Measurements from ENCODE around the gene ZNF679.
"Not testable (repeated sequence)": the region's sequence is repeated elsewhere in the genome, so short reads cannot be mapped to it uniquely, and the experiment has no call there.

Gene ZNF679

GRCh38 chr7:64228174-64228573 lies at the start of gene ZNF679:
TSS of gene ZNF679 (plus strand) at chr7:64228474. CDS start at chr7:64249118, 20,644 bp downstream.
- DNase-seq (ENCODE audit: low spot score): not testable (repeated sequence)

DNA sequence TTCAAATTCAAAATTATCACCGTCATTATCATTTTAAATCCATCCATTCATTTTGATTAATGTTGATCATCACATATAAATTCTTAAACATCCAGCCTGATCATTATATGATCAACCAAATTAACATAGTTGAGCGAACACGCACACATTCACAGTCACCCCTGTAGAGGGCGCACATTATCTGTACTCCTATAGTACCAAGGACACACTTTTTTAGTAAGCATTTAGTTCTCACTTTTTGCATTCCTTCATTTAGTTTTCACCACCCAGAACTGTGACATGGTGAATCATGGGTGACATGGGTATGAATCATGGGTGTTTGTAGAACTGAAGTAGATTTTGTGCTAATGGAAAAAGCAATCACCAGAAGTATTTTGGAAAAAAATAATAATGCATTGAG lies 47.3 kb upstream of the ZNF679 start:
- no peak for DNase-seq (ENCODE audit: low spot score)

GRCh38 chr7:64181586-64181985 lies 46.7 kb upstream of the ZNF679 start:
- DNase-seq (ENCODE audit: low spot score): peak; percentile 18

GRCh38 chr7:64182036-64182790 lies 46.1 kb upstream of the ZNF679 start:
- DNase-seq (ENCODE audit: low spot score): peak; percentile 20

DNA sequence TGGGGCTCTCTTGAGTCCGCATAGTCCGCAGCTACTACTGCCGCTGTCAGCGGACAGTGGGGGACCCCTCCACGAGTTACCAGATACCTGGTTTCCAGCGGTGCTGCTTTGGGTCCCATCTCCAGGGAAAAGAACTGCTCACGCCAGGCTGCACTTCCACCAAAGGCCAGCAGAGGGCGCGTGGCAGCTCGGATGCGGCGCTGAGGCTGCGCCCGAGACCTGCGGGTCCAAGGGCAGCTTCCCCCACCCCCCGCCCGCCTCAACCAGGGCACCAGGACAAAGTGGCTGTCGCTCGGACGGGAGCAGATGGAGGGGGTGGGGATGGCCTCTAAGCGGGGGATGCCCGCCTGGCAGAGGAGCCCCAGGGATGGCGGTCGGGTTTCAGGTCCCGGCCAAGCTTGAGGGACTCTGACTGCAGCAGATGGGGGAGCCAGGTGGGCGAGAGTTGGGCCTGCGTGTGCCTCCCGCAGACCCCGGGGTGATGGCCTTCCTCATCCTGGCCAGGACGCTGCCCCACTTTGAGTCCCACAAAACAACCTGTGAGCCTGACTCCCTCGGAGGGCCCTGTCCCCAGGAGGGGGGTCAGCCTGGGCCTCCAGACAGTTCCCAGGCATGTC lies 45.0 kb upstream of the ZNF679 start:
- DNase-seq (ENCODE audit: low spot score): no peak

- DNase-seq (ENCODE audit: low spot score): no peak
Observed at GRCh38 chr7:64183827-64184372, 44.4 kb upstream of the ZNF679 start.

DNA sequence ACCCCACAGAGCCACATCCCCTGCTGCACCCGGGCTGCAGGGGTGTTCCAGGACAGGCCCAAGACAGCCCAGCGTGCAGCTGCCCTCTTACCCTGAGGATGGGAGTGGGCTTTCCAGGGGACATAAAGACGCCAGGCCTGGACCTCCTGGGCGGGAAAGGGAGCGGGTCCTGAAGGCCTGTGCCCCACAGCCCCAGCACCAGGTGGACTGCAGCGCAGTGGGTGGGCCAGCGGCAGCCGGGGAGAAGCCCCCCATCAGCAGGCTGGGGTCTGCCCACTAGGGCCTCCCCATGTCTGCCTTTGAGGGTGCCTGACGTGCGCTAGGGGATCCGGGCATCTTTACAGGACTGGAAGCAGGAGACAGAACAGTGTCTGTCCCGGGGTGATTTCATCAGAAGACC lies 43.9 kb upstream of the ZNF679 start:
- no peak for DNase-seq (ENCODE audit: low spot score)

GRCh38 chr7:64187408-64187807 lies 40.9 kb upstream of the ZNF679 start:
- no peak for DNase-seq (ENCODE audit: low spot score)

- no peak for DNase-seq (ENCODE audit: low spot score)
Observed at GRCh38 chr7:64192148-64192704, 36.0 kb upstream of the ZNF679 start.

- DNase-seq (ENCODE audit: low spot score): no peak
Observed at GRCh38 chr7:64192775-64193174, 35.5 kb upstream of the ZNF679 start.

DNA sequence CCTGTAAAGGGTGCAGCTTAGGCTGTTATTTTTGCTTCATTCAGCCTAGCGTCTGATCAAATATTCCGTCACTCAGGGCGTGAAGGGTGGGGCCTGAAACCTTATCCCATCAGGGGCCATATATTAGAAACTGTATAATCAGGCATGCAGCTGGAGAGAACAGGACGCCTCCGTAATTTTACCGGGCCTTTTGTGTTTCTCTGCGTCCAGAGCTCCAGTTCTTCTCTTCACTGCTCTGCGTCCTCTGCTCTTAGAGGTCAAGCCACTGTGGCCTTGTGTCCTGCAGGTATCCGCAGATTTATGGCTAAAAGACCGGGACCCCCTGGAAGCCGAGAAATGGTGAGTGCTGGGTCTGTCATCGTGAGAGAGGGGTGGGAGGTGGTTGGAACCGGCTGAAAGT lies 21.4 kb upstream of the ZNF679 start, which contains the start of gene ZNF735:
TSS of gene ZNF735 (plus strand) at position 301 of the 400 bp plus-strand sequence. CDS start at position 301, 0 bp downstream.
- DNase-seq (ENCODE audit: low spot score): no peak

DNA sequence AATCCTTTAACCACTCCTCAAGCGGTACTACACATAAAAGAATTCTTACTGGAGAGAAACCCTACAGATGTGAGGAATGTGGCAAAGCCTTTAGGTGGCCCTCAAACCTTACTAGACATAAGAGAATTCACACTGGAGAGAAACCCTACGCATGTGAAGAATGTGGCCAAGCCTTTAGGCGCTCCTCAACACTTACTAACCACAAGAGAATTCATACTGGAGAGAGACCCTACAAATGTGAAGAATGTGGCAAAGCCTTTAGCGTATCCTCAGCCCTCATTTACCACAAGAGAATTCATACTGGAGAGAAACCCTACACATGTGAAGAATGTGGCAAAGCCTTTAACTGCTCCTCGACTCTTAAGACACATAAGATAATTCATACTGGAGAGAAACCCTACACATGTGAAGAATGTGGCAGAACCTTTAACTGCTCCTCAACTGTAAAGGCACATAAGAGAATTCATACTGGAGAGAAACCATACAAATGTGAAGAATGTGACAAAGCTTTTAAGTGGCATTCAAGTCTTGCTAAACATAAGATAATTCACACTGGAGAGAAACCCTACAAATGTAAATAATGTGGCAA lies 8.5 kb upstream of the ZNF679 start:
- not testable (repeated sequence) for DNase-seq (ENCODE audit: low spot score)

DNA sequence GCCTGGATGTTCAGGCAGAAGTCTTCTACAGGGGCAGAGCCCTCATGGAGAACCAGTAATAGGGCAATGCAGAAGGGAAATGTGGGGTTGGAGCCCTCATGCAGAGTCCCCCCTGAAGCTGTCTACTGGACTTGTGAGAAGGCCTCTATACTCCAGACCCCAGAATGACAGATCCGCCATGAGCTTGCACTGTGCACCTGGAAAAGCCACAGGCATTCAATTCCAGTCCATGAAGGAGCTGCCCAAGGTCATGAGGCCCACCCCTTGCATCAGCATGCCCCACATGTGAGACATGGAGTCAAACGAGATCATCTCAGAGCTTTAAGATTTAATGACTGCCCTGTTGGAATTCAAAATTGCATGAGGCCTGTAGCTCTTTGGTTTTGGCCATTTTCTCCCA lies 4.9 kb upstream of the ZNF679 start:
- DNase-seq (ENCODE audit: low spot score): no peak

GRCh38 chr7:64266341-64266919 lies 38.2 kb downstream of the ZNF679 start:
- DNase-seq (ENCODE audit: low spot score): no peak

DNA sequence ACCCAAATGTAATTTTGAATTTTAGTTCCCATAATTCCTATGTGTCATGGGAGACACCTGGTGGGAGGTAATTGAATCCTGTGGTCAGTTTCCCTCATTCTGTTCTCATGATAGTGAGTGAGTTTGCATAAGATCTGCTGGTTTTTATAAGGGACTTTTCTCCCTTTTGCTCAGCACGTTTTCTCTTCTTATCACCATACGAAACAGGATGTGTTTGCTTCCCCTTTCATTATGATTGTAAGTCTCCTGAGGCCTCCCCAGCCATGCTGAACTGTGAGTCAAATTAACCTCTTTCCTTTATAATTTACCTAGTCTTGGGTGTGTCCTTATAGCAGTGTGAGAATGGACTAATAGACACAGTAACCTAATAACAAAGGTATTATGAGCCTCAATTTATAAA lies 49.4 kb downstream of the ZNF679 start:
- no peak for DNase-seq (ENCODE audit: low spot score)

DNA sequence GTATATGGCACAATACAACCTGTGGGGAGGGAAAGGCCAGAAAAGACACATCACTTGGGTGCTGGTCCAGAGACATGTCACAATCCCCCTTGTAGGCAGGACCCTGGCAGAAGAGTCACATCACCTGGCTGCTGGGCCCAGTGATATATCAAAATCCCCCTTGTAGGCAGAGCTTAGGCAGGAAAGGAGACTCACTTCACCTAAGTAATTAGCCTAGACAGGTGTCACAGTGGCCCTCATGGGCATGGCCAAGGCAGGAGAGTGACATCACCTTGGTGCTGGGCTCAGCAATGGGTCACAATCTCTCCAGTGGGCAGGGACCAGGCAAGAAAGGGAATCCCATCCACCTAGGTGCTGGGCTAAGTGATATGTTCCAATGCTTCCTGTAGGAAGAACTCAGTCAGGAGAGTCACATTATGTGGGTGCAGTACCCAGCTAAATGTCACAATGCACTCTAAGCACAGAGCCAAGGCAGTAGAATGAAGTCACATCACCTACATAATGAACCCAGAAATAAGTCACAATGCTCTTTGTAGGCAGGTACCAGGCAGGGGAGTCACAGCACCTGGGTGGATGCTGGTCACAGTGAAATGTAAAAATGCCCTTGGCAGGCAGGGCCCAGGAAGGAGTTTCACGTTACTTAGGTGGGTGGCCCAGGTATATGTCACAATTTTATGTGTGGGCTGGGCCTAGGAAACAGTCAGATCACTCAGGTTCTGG lies 66.6 kb downstream of the ZNF679 start:
- DNase-seq (ENCODE audit: low spot score): no peak

DNA sequence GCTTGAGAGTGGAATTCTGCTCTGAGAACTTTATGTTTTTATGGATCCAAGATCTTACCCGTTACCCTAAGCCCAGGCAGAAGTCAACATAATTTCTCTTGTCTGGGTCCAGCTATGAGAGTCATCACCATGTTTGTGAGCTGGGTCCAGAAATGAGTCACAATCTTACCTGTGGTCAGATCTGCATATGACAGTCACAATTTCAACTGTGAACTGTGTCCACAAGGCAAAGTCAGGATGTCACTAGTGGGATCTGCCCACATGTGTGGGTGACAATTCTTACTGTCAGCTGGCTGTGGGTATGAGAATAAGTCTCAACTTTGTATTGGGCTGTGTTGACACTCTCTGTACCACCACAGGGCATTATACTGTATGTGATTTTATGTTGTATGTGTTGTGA lies 69.1 kb downstream of the ZNF679 start:
- not testable (repeated sequence) for DNase-seq (ENCODE audit: low spot score)

GRCh38 chr7:64300641-64301405 lies 72.5 kb downstream of the ZNF679 start:
- DNase-seq (ENCODE audit: low spot score): no peak

DNA sequence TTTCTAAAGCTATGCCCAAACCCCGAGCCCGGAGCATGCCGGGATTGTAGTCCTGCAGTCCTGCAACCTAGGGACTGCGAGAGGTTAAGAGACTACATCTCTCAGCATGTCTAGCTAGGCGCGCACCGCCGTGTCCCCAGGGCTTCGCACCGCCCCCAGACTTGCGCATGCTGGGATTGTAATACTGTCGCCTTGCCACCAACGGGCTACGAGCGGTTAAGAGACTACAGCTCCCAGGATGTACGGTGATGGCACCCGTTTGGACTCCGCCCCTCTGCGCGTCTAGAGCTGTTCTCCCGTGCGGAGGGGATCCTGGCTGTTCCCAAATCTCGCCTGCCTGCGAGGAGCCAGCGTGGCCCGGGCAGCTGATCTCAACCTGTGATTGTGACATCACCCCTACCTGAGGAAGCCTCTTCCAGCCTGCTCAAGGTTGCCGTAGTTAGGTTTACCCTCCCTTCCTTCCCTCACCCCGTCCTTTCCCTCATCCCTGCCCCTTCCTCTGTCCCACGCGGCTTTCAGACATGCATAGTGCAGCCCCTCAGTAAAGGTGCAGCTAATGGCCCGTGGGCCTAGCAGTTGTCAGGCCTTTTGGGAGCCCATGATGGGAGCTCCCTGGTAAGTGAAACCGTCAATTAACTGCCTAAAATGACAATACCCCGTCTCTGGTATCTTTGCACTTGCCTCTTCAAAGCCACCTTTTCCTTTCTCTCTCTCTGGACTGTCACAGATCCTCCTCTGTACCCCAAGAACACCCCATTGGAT lies 79.2 kb downstream of the ZNF679 start:
- DNase-seq (ENCODE audit: low spot score): peak; percentile 88

DNA sequence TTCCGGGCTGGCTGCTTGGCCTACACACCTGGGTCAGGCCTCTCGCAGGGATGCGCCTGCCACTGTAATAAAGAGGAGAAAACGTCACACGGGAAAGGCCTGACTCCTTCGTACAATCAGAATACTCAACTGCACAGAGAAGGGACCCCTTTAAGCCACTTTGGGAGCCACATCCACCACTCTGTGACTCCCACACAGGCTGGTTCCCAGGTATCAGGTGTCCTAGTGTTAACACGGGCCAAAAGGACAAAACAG lies 79.7 kb downstream of the ZNF679 start:
- DNase-seq (ENCODE audit: low spot score): no peak
